ENCODE data around the gene CLCN1.

Gene CLCN1

GRCh38 chr7:143337216-143337615 lies 21.3 kb downstream of the CLCN1 start:
- DNase-seq = no peak

- no peak for DNase-seq
Measured at GRCh38 chr7:143341842-143342241, 25.9 kb downstream of the CLCN1 start.

GRCh38 chr7:143343596-143343995 lies 27.7 kb downstream of the CLCN1 start:
- no peak for DNase-seq

- DNase-seq = peak; percentile 28 to 84 (median 52)
Measured at GRCh38 chr7:143345428-143345900, 29.6 kb downstream of the CLCN1 start.

- no peak for DNase-seq
Measured at GRCh38 chr7:143346018-143346417, 30.1 kb downstream of the CLCN1 start.

- no peak for DNase-seq
Measured at GRCh38 chr7:143347950-143348349, 32.0 kb downstream of the CLCN1 start.

GRCh38 chr7:143351060-143351459 lies 35.1 kb downstream of the CLCN1 start:
- no peak for DNase-seq

GRCh38 chr7:143351574-143351973 lies 35.7 kb downstream of the CLCN1 start:
- no peak for DNase-seq

GRCh38 chr7:143352531-143353002 lies 36.7 kb downstream of the CLCN1 start:
- no peak for DNase-seq

GRCh38 chr7:143354376-143354775 lies 38.5 kb downstream of the CLCN1 start:
- DNase-seq = no peak

- DNase-seq = no peak
Measured at GRCh38 chr7:143354965-143355364, 39.1 kb downstream of the CLCN1 start.

- no peak for DNase-seq
Measured at GRCh38 chr7:143355450-143356385, 39.8 kb downstream of the CLCN1 start.

- no peak for DNase-seq
Measured at GRCh38 chr7:143356414-143357050, 40.6 kb downstream of the CLCN1 start.

- DNase-seq = no peak
Measured at GRCh38 chr7:143358626-143359025, 42.7 kb downstream of the CLCN1 start.

- no peak for DNase-seq
Measured at GRCh38 chr7:143359771-143360353, 44.0 kb downstream of the CLCN1 start.

GRCh38 chr7:143360788-143361551 lies 45.1 kb downstream of the CLCN1 start:
- DNase-seq = no peak

GRCh38 chr7:143361552-143362130 lies 45.7 kb downstream of the CLCN1 start:
- DNase-seq = no peak

GRCh38 chr7:143362131-143363015 lies 46.5 kb downstream of the CLCN1 start, which contains the start of gene FAM131B:
Gene FAM131B (minus strand): TSS chr7:143362713. CDS start chr7:143362603, 110 bp downstream.
- DNase-seq = peak in 2 of 5 experiments; percentile 35 to 56

GRCh38 chr7:143363016-143363937 lies 47.4 kb downstream of the CLCN1 start:
- DNase-seq = no peak

GRCh38 chr7:143367972-143368371 lies 52.1 kb downstream of the CLCN1 start:
- DNase-seq = no peak

Measured in T-helper 2 cell (primary cell).